OCI-LY7 (cell line): Measurements from ENCODE around the gene EIF2D. TPM values are rescaled to one million over a fixed set of nuclear protein-coding genes. Genes with fewer than 3 reads are reported as not detected.
A peak's percentile ranks its signal among the peaks of the same experiment; 100 is the strongest.

ENCODE experiments used
- Bru-seq: library from RNA; stranded (reverse); fragments of 400-500 nt; gene quantifications from one replicate; lab custom pipeline; 2021; lab: Mats Ljungman, UMichigan
- BruChase-seq, 2 experiments: library from RNA; stranded (reverse); fragments of 400-500 nt; gene quantifications; one replicate each; lab custom pipeline; 2021; lab: Mats Ljungman, UMichigan
- BruUV-seq: library from RNA; stranded (reverse); fragments of 400-500 nt; replicated peaks from 2 replicates; lab custom pipeline; 2021; lab: Mats Ljungman, UMichigan
- CTCF ChIA-PET: fragments of 300-600 bp; sonication (Branson Sonifier 250); formaldehyde crosslinking; loops from one replicate; lab custom pipeline; 2022; ENCODE audit warnings: antibody characterized with exemption; ENCODE audit not compliant: unreplicated experiment; lab: Charles Lee
- POLR2A ChIA-PET: fragments of 300-600 bp; sonication (Branson Sonifier 250); formaldehyde crosslinking; loops from one replicate; lab custom pipeline; 2022; ENCODE audit warnings: antibody characterized with exemption; lab: Charles Lee
- DNase-seq: peaks from one replicate; pipeline ENCODE4 v3.0.0-alpha.2; 2015; ENCODE audit warnings: low spot score
- H2AFZ ChIP-seq: fragments of 200-600 bp; sonication (generic), shearing (Covaris generic); 2 replicates; pipeline ENCODE4 v1.6.1; 2014; ENCODE audit warnings: mild to moderate bottlenecking, antibody characterized with exemption, low read length, moderate library complexity
- H3K27ac ChIP-seq: fragments of 200-600 bp; sonication (generic); 2 replicates; pipeline ENCODE4 v1.5.1; 2014; ENCODE audit warnings: mixed run types, low read depth, mild to moderate bottlenecking, moderate library complexity, low read length, inconsistent platforms; ENCODE audit not compliant: poor library complexity, severe bottlenecking
- H3K36me3 ChIP-seq: fragments of 200-600 bp; sonication (generic); 2 replicates; pipeline ENCODE4 v1.6.1; 2014; ENCODE audit warnings: mild to moderate bottlenecking, antibody characterized with exemption, low read length, moderate library complexity, mixed read lengths; ENCODE audit not compliant: insufficient read depth
- H3K4me1 ChIP-seq: fragments of 200-600 bp; sonication (generic); 2 replicates; pipeline ENCODE4 v1.5.1; 2014; ENCODE audit warnings: mild to moderate bottlenecking, low read length; ENCODE audit not compliant: insufficient read depth, poor library complexity, severe bottlenecking
- H3K4me2 ChIP-seq: fragments of 200-600 bp; sonication (generic); 2 replicates; pipeline ENCODE4 v1.6.1; 2014; ENCODE audit warnings: mild to moderate bottlenecking, low read length
- H3K4me3 ChIP-seq: fragments of 200-600 bp; sonication (generic); 2 replicates; pipeline ENCODE4 v1.5.1; 2014; ENCODE audit warnings: mild to moderate bottlenecking, low read depth, low read length; ENCODE audit not compliant: poor library complexity, severe bottlenecking
- H3K79me2 ChIP-seq: fragments of 200-600 bp; sonication (generic); 2 replicates; pipeline ENCODE4 v1.6.1; 2016; ENCODE audit warnings: low read depth, mild to moderate bottlenecking, low read length, moderate library complexity, mixed read lengths; ENCODE audit not compliant: insufficient read depth
- H3K9me2 ChIP-seq: fragments of 200-600 bp; sonication (generic); 2 replicates; pipeline ENCODE4 v1.6.1; 2016; ENCODE audit warnings: mild to moderate bottlenecking, low read length, mixed read lengths; ENCODE audit not compliant: insufficient read depth
- H3K9me3 ChIP-seq: fragments of 200-600 bp; sonication (generic); 2 replicates; pipeline ENCODE4 v1.6.1; 2014; ENCODE audit warnings: mild to moderate bottlenecking, mixed run types, low read length, mixed read lengths
- H4K20me1 ChIP-seq: fragments of 200-600 bp; sonication (generic); 2 replicates; pipeline ENCODE4 v1.6.1; 2014; ENCODE audit warnings: mild to moderate bottlenecking, antibody characterized with exemption, low read length, moderate library complexity, mixed read lengths; ENCODE audit not compliant: insufficient read depth
- EZH2phosphoT487 ChIP-seq: fragments of 200-600 bp; sonication (generic); IDR thresholded peaks from 2 replicates; pipeline ENCODE4 v1.6.1; 2018; ENCODE audit warnings: low read depth, borderline replicate concordance, mild to moderate bottlenecking, mixed run types, antibody characterized with exemption, low read length, moderate library complexity, mixed read lengths
- intact Hi-C: fragments of 100-400 bp; cut with micrococcal nuclease; formaldehyde crosslinking; loops from one replicate; pipeline ENCODE4 v1.10.0; 2022; ENCODE audit not compliant: unreplicated experiment
- long read RNA-seq: library from polyadenylated mRNA; stranded (forward); transcript quantifications from one replicate; pipeline ENCODE4 v2.0.0, GENCODE V29; 2022
- total RNA-seq, 2 experiments: library from RNA; depleted of rRNA in 1 of 2; stranded (reverse); fragments of >200 nt in 1 of 2; shearing (Covaris generic) in 1 of 2; gene quantifications; 2 replicates each; pipeline ENCODE4 v1.2.3, GENCODE V29; 2014 to 2022
- TF ChIP-seq, protein P1 (sequence below): fragments of 200-600 bp; sonication (generic); conservative IDR thresholded peaks from 2 replicates; pipeline ENCODE4 v1.5.1; 2014; ENCODE audit warnings: mild to moderate bottlenecking, antibody characterized with exemption, low read length, moderate library complexity, mixed read lengths

EIF2D gene, protein sequence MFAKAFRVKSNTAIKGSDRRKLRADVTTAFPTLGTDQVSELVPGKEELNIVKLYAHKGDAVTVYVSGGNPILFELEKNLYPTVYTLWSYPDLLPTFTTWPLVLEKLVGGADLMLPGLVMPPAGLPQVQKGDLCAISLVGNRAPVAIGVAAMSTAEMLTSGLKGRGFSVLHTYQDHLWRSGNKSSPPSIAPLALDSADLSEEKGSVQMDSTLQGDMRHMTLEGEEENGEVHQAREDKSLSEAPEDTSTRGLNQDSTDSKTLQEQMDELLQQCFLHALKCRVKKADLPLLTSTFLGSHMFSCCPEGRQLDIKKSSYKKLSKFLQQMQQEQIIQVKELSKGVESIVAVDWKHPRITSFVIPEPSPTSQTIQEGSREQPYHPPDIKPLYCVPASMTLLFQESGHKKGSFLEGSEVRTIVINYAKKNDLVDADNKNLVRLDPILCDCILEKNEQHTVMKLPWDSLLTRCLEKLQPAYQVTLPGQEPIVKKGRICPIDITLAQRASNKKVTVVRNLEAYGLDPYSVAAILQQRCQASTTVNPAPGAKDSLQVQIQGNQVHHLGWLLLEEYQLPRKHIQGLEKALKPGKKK
- total RNA-seq (2014; rRNA removed; shearing (Covaris generic)) (85.4 and 89.3 TPM in 2 replicates), total RNA-seq (2022) (68.6 and 72.3 TPM in 2 replicates), Bru-seq, nascent RNA (percentile 75 among the genes with signal in this experiment), BruChase-seq, experiment 1, labeled RNA remaining after a 6-hour chase (percentile 81 among the genes with signal in this experiment), BruChase-seq, experiment 2, labeled RNA remaining after a 2-hour chase (percentile 79 among the genes with signal in this experiment)
- long read RNA-seq, transcript EIF2D-201 (15 exons, 2,005 nt) = major isoform, 69 of 121 reads
- long read RNA-seq, partial matches to known transcripts = 28 of 121 reads
- long read RNA-seq, other reads (novel, unspliced or antisense) = 24 of 121 reads

DNA sequence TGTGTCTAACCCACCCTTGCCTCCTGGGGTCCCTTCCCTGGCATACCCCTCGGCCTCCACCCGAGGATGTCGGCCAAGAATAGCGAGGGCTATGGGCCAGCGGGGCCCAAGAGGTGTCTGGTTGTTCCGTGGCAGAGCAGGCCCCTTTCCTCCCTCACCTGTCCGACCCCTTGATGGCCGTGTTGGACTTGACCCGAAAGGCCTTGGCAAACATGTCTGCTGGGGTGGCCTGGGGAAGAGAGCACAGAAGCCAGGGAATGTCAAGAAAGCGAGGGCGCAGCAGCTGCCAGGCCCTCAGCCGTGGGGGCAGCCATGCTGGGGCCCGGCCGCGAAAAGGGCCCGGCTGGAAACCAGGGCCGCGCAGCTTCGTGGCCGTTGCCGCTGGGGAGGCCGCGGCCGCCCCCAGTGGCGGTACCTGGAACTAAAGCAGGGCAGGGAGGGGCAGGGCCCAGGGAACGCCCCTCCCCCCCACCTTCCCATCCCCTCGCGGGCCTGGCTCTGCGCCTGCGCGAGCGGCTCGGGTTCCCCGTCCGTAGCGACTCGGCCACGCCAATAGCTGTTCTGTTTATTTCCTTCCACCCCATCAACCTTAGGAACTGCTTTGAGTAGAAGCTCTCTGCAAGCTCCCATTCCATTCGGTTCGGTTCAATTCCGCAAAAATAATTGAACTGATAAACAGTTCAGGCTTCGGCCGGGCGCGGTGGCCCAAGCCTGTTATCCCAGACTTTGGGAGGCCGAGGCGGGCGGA, at the start of gene EIF2D:
EIF2D (minus strand) TSS at position 337 of the 748 bp plus-strand sequence; CDS start at position 214, 123 bp downstream.
- peak; percentile 96 for DNase-seq
- peaks cover 12% of the 10 kb centered on the region; the same call in 1 of the 2 replicates for H3K79me2 ChIP-seq
- H3K36me3 ChIP-seq = peaks cover 18% of the 10 kb centered on the region
- peak within 1 kb of the TSS; percentile 77 for H2AFZ ChIP-seq
- no TSS peak for BruUV-seq
- H3K4me3 ChIP-seq = peak within 1 kb of the TSS; percentile 72
- CTCF ChIA-PET = interaction anchor here (0.6 to 1.4 kb wide), 11 partner anchors 11 to 709 kb away, joined by 3 to 15 read pairs (median 4); partner anchors contain the start of genes DYRK3 and IKBKE
- peaks cover 13% of the 10 kb centered on the region for H3K4me1 ChIP-seq
- H3K9me3 ChIP-seq = no peaks in the 10 kb centered on the region
- H3K4me2 ChIP-seq = peak within 1 kb of the TSS; percentile 91
- POLR2A ChIA-PET = interaction anchor here (0.5 to 2.0 kb wide), 16 partner anchors 8 to 946 kb away, joined by 3 to 11 read pairs (median 3); partner anchors contain the start of gene DYRK3
- TF ChIP-seq, protein P1, sequence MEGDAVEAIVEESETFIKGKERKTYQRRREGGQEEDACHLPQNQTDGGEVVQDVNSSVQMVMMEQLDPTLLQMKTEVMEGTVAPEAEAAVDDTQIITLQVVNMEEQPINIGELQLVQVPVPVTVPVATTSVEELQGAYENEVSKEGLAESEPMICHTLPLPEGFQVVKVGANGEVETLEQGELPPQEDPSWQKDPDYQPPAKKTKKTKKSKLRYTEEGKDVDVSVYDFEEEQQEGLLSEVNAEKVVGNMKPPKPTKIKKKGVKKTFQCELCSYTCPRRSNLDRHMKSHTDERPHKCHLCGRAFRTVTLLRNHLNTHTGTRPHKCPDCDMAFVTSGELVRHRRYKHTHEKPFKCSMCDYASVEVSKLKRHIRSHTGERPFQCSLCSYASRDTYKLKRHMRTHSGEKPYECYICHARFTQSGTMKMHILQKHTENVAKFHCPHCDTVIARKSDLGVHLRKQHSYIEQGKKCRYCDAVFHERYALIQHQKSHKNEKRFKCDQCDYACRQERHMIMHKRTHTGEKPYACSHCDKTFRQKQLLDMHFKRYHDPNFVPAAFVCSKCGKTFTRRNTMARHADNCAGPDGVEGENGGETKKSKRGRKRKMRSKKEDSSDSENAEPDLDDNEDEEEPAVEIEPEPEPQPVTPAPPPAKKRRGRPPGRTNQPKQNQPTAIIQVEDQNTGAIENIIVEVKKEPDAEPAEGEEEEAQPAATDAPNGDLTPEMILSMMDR = peak; percentile 82
- TF ChIP-seq EZH2phosphoT487 = no peak
- no peaks in the 10 kb centered on the region for H4K20me1 ChIP-seq
- H3K27ac ChIP-seq = peak within 1 kb of the TSS; percentile 27
- intact Hi-C loops = no loop called here
- no peaks in the 10 kb centered on the region for H3K9me2 ChIP-seq

DNA sequence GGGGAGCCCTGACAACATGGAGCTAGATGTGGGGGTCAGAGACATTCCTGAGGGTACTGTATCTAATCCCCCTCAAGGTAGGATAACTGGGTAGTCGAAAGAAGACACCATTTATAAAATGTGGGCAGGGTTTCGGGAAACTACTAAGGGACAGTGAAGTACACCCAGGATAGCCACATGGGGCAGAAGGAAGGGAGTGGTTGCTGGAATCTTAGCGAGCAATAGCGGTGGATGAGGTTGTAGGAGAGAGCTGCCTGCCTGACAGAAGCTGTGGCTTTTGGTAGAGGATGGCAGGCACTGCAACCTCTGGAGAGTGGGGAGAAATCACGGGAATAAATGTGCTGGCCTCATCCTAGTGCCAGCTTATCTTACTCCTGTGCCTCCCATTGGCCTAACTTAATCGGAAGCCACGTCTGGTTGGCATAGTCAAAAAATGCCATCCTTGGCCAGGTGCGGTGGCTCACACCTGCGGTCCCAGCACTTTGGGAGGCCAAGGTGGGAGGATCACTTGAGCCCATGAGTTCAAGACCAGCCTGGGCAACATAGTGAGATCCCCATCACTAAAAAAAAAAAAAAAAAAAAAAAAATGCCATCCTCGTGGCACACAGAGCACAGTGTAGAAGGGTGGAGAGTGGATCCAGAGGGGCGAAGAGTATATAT, 49.0 kb upstream of the EIF2D start:
- no peaks in the 10 kb centered on the region for H3K79me2 ChIP-seq
- no peak overlapping the region for H2AFZ ChIP-seq
- no peaks in the 10 kb centered on the region for H3K9me2 ChIP-seq
- no peaks in the 10 kb centered on the region for H3K36me3 ChIP-seq
- ChIA-PET CTCF (interaction anchor here (1.1 kb wide), 1 partner anchor 26 kb away, joined by 3 read pairs; the partner anchor contains the start of gene DYRK3), POLR2A (no interaction called here)
- no peak overlapping the region for H3K4me3 ChIP-seq
- peaks cover 32% of the 10 kb centered on the region for H3K4me1 ChIP-seq
- TF ChIP-seq EZH2phosphoT487 = no peak
- TF ChIP-seq, protein P1 = no peak
- intact Hi-C loops = no loop called here
- H3K27ac ChIP-seq = no peak overlapping the region
- H3K4me2 ChIP-seq = no peak overlapping the region
- no peak for DNase-seq
- BruUV-seq = no TSS peak
- no peaks in the 10 kb centered on the region for H3K9me3 ChIP-seq
- no peaks in the 10 kb centered on the region for H4K20me1 ChIP-seq
